Natural killer cell (primary cell): ENCODE data around the gene TMEM150A. TPM values are rescaled to one million over a fixed set of nuclear protein-coding genes. Genes with fewer than 3 reads are reported as not detected.

ENCODE experiments used
- ATAC-seq, 3 donors: fragments of 150-1000 bp in 2 of 3; fragments of 200-7000 bp in 1 of 3; cut with Tn5 transposase; 1 replicate in 1 of 3; 2 replicates in 2 of 3; pipeline ENCODE4 v1.10.0; 2021; ENCODE audit warnings: mild to moderate bottlenecking in 2 of 3, moderate library complexity in 2 of 3
- DNase-seq, 2 donors: peaks; one replicate each; pipeline versions ENCODE4 v3.0.0 to v3.0.0-alpha.2; 2013 to 2021; ENCODE audit warnings: mixed read lengths in 1 of 2
- H3K27ac ChIP-seq: one replicate; pipeline ENCODE4 v1.5.1; 2013; ENCODE audit warnings: mild to moderate bottlenecking, low read length
- H3K27me3 ChIP-seq: one replicate; pipeline ENCODE4 v1.6.1; 2013; ENCODE audit warnings: low read length; ENCODE audit not compliant: control insufficient read depth, insufficient read depth
- H3K36me3 ChIP-seq: one replicate; pipeline ENCODE4 v1.6.1; 2013; ENCODE audit warnings: low read length; ENCODE audit not compliant: control insufficient read depth, insufficient read depth
- H3K4me1 ChIP-seq: one replicate; pipeline ENCODE4 v1.6.1; 2013; ENCODE audit warnings: low read length; ENCODE audit not compliant: control insufficient read depth, insufficient read depth
- H3K4me3 ChIP-seq: one replicate; pipeline ENCODE4 v1.5.1; 2013; ENCODE audit warnings: low read length
- H3K9me3 ChIP-seq: one replicate; pipeline ENCODE4 v1.6.1; 2013; ENCODE audit warnings: low read length; ENCODE audit not compliant: control insufficient read depth, insufficient read depth
- H3K27ac Mint-ChIP-seq, 2 donors: one replicate each; pipeline ENCODE4 v1.8.0; 2022; ENCODE audit warnings: mild to moderate bottlenecking in 2 of 2, mixed read lengths in 2 of 2, moderate library complexity in 1 of 2
- H3K27me3 Mint-ChIP-seq, 2 donors: one replicate each; pipeline ENCODE4 v1.8.0; 2022; ENCODE audit warnings: low read depth in 2 of 2, mixed read lengths in 2 of 2
- H3K36me3 Mint-ChIP-seq: one replicate; pipeline ENCODE4 v1.8.0; 2022; ENCODE audit warnings: mixed read lengths
- H3K4me1 Mint-ChIP-seq, 2 donors: one replicate each; pipeline ENCODE4 v1.8.0; 2022; ENCODE audit warnings: mixed read lengths in 2 of 2
- H3K4me3 Mint-ChIP-seq: one replicate; pipeline ENCODE4 v1.8.0; 2022; ENCODE audit warnings: mild to moderate bottlenecking, moderate library complexity, mixed read lengths
- H3K9me3 Mint-ChIP-seq, 2 donors: one replicate each; pipeline ENCODE4 v1.8.0; 2022; ENCODE audit warnings: mixed read lengths in 2 of 2
- WGBS: methylation state at CpG from one replicate; pipeline ENCODE4 v1.1.7; 2013; ENCODE audit warnings: missing lambda C conversion rate; ENCODE audit not compliant: insufficient coverage; 5-methylcytosine and 5-hydroxymethylcytosine counted together
- intact Hi-C: fragments of 100-400 bp; cut with micrococcal nuclease; formaldehyde crosslinking; loops from one replicate; pipeline ENCODE4 v1.14.2; 2022
- total RNA-seq, 4 donors: library from RNA; stranded (reverse); fragments of 120-200 nt in 1 of 4; gene quantifications; one replicate each; pipeline versions ENCODE4 v1.2.3 to v1.2.4, GENCODE V29; 2013 to 2022
- TF ChIP-seq, protein P1 (sequence below): fragments of 200-600 bp; IDR thresholded peaks from one replicate; pipeline ENCODE4 v1.8.0; 2022; ENCODE audit warnings: antibody characterized with exemption

TMEM150A gene
- total RNA-seq, 3 donors from 2014 or later (not counting 1 experiment from before 2014, with no cell fraction given) = 10.4 to 13.3 (median 10.9) TPM

DNA sequence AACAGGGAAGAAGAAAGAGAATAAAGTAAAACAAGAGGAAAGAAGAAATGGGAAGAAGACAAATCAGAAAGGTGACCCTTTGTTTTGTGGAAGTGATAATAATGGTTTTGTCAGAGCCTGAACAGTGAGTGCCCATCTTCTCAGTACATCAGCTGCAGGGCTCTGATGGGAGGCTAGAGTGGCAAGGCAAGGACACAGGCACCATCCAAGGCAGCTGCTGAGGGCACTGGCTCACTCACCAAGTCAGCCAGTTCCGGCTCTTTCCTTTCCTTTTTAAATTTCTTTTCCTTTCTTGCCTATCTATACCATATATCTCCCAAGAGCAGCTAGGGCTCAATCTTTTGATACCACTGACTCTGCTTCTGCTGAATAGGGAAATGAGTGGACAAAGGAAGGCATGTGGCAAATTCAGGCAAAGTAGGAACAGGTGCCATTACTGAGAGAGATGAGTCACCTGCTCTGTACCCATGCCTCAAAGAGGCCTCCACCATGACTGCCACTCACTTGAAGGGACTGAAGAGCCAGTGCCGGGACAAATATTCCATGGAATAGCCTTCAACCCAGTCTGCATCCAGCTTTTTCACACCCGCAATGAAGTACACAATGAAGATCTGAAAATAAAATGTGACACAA lies 47.4 kb downstream of the TMEM150A start:
- H3K4me3 Mint-ChIP-seq = no peak overlapping the region
- no peak overlapping the region for H3K27ac ChIP-seq
- peaks cover 2% of the 10 kb centered on the region for H3K4me1 ChIP-seq
- H3K36me3 ChIP-seq = peaks cover 43% of the 10 kb centered on the region
- no peaks in the 10 kb centered on the region for H3K9me3 Mint-ChIP-seq
- intact Hi-C loops = no loop called here
- no peaks in the 10 kb centered on the region for H3K9me3 ChIP-seq
- 90% methylated on average over 3 of the region's 3 CpGs for WGBS
- no peak overlapping the region for H3K4me3 ChIP-seq
- H3K27me3 ChIP-seq = no peaks in the 10 kb centered on the region
- no peaks in the 10 kb centered on the region for H3K36me3 Mint-ChIP-seq
- TF ChIP-seq, protein P1, sequence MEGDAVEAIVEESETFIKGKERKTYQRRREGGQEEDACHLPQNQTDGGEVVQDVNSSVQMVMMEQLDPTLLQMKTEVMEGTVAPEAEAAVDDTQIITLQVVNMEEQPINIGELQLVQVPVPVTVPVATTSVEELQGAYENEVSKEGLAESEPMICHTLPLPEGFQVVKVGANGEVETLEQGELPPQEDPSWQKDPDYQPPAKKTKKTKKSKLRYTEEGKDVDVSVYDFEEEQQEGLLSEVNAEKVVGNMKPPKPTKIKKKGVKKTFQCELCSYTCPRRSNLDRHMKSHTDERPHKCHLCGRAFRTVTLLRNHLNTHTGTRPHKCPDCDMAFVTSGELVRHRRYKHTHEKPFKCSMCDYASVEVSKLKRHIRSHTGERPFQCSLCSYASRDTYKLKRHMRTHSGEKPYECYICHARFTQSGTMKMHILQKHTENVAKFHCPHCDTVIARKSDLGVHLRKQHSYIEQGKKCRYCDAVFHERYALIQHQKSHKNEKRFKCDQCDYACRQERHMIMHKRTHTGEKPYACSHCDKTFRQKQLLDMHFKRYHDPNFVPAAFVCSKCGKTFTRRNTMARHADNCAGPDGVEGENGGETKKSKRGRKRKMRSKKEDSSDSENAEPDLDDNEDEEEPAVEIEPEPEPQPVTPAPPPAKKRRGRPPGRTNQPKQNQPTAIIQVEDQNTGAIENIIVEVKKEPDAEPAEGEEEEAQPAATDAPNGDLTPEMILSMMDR = no peak
- DNase-seq (no peak), ATAC-seq (no peak)
- peaks cover 9 to 22% of the 10 kb centered on the region in 2 donors for H3K4me1 Mint-ChIP-seq
- H3K27me3 Mint-ChIP-seq = no peaks in the 10 kb centered on the region
- no peak overlapping the region for H3K27ac Mint-ChIP-seq

DNA sequence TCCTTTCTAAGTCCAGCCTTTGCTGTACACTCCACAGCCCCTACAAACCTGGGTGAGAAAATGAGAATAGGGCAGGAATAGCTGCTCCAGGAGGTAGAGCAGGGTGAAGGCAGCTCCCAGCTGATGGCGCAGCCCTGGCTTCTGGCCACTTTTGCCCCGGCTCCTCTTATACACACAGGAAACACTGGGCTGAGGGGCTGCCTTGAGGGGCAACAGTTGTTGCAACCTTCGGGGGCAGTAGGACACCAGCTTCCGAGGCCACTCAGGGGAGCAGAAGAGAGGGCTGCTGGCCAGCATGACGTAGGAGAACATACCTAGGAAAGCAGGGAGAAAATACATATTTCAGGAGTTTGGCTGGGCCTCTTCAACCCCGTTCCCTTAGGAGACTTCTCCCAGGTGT lies 49.3 kb downstream of the TMEM150A start:
- intact Hi-C loops = no loop called here
- H3K27me3 ChIP-seq = no peaks in the 10 kb centered on the region
- Mint-ChIP-seq H3K27ac (no peak overlapping the region), H3K36me3 (no peaks in the 10 kb centered on the region), H3K9me3 (no peaks in the 10 kb centered on the region), H3K27me3 (no peaks in the 10 kb centered on the region), H3K4me3 (no peak overlapping the region), H3K4me1 (peaks cover 0 to 15% of the 10 kb centered on the region in 2 donors)
- ATAC-seq (no peak), DNase-seq (no peak)
- H3K4me1 ChIP-seq = no peaks in the 10 kb centered on the region
- TF ChIP-seq, protein P1 = no peak
- no peak overlapping the region for H3K27ac ChIP-seq
- WGBS = 95% methylated on average over 6 of the region's 6 CpGs
- peaks cover 46% of the 10 kb centered on the region for H3K36me3 ChIP-seq
- no peak overlapping the region for H3K4me3 ChIP-seq
- H3K9me3 ChIP-seq = no peaks in the 10 kb centered on the region

DNA sequence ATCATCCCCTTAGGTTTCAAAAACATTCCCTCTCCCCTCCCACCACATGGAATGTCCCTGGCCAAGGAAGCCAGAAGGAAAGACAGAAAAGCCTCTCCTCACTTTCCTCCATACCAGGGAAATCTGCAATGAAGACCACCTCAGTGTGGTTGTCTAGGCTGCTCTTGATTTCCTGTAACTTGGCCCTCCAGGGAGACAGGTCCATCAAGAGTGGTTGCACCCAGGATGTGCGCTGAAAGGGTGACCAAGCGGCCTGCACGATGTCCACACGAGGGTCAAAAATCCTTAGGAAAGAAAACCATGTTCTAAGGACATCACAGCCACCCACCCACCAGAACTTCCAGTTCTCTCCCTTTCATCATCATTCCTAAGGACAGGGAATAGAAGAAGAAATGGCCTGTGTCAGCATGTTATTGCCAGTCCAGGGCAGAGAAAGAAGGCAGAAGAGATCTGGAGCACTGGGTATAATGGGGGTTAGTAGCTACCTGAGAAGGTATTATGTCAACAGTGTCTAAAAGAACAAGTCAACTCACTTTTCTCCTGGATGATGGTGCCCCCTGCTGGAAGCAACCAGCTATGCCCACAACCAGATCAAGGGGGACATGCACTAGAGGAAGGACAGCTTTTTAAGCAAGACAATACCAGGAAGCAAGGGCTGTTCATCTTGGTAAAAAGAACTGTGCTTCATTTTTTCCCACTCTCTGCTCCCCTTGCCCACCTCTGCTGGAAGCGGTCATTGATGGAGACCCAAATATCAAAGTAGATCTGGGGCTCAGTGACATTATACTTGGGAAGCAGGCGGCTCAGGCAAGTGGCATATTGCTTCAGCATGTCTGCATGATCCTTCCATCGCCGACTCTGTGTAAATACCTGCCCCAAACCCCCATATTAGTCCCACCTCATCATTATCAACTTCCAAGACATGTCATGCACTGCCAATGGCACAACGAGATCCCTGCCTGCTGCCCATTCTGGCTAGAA lies 50.5 kb downstream of the TMEM150A start:
- no peaks in the 10 kb centered on the region for H3K9me3 ChIP-seq
- Mint-ChIP-seq H3K27ac (peak overlapping the region in 1 of 2 donors; percentile 29), H3K4me3 (no peak overlapping the region), H3K36me3 (no peaks in the 10 kb centered on the region), H3K27me3 (no peaks in the 10 kb centered on the region), H3K4me1 (peaks cover 0 to 9% of the 10 kb centered on the region in 2 donors), H3K9me3 (no peaks in the 10 kb centered on the region)
- H3K27me3 ChIP-seq = no peaks in the 10 kb centered on the region
- WGBS = 77% methylated on average over 9 of the region's 9 CpGs
- H3K4me3 ChIP-seq = no peak overlapping the region
- no peak overlapping the region for H3K27ac ChIP-seq
- DNase-seq = peak; percentile 81 to 94
- peak; percentile 91 to 99 (median 95) for ATAC-seq
- intact Hi-C loops = loop anchor here (1.0 kb wide), 2 partner anchors 132 to 160 kb away; no protein-coding TSS in a partner anchor
- H3K4me1 ChIP-seq = no peaks in the 10 kb centered on the region
- peaks cover 46% of the 10 kb centered on the region for H3K36me3 ChIP-seq
- TF ChIP-seq, protein P1 = peak; percentile 88
